H1 (cell line): ENCODE data around the gene DNAI2. TPM values are rescaled to one million over a fixed set of nuclear protein-coding genes. Genes with fewer than 3 reads are reported as not detected.

Experiments used
- CTCF ChIA-PET: fragments of 300-600 bp; sonication (Branson Sonifier 250); formaldehyde crosslinking; loops from one replicate; lab custom pipeline; 2021; ENCODE audit not compliant: partially characterized antibody; lab: Charles Lee
- POLR2A ChIA-PET: fragments of 300-600 bp; sonication (Branson Sonifier 250); formaldehyde crosslinking; loops from one replicate; lab custom pipeline; 2021; ENCODE audit warnings: inconsistent platforms; ENCODE audit not compliant: partially characterized antibody; lab: Charles Lee
- DNase-seq, 2 experiments: peaks; one replicate each; pipeline versions ENCODE4 v3.0.0 to v3.0.0-alpha.2; 2010 to 2022; ENCODE audit warnings: low spot score in 2 of 2, low read depth in 1 of 2, mixed read lengths in 1 of 2
- FAIRE-seq: peaks from 2 replicates; lab custom pipeline; 2011; peaks lifted over from hg19 to GRCh38; lab: Jason Lieb, UNC
- H2AFZ ChIP-seq: 2 replicates; pipeline ENCODE4 v1.8.1; 2012; ENCODE audit warnings: low read length, inconsistent platforms
- H2AK5ac ChIP-seq: 2 replicates; pipeline ENCODE4 v1.6.1; 2013; ENCODE audit warnings: low read depth, low read length
- H2BK120ac ChIP-seq: replicated peaks from 2 replicates; pipeline ENCODE3; 2013; ENCODE audit warnings: low read depth, low read length, inconsistent platforms
- H2BK12ac ChIP-seq: 2 replicates; pipeline ENCODE4 v1.6.1; 2013; ENCODE audit warnings: low read depth, low read length
- H2BK15ac ChIP-seq: 2 replicates; pipeline ENCODE4 v1.6.1; 2013; ENCODE audit warnings: low read length
- H2BK20ac ChIP-seq: 2 replicates; pipeline ENCODE4 v1.6.1; 2013; ENCODE audit warnings: low read length
- H2BK5ac ChIP-seq: 2 replicates; pipeline ENCODE4 v1.6.1; 2013; ENCODE audit warnings: low read depth, low read length
- H3K14ac ChIP-seq: 2 replicates; pipeline ENCODE4 v1.6.1; 2013; ENCODE audit warnings: inconsistent platforms; ENCODE audit not compliant: insufficient read length
- H3K18ac ChIP-seq: 2 replicates; pipeline ENCODE4 v1.6.1; 2013; ENCODE audit warnings: low read length; ENCODE audit errors: extremely low read depth
- H3K23ac ChIP-seq: 2 replicates; pipeline ENCODE4 v1.6.1; 2013; ENCODE audit warnings: inconsistent platforms; ENCODE audit not compliant: insufficient read length
- H3K23me2 ChIP-seq: 2 replicates; pipeline ENCODE4 v1.6.1; 2013; ENCODE audit warnings: low read depth, low read length
- H3K27ac ChIP-seq: 2 replicates; pipeline ENCODE4 v1.6.1; 2011; ENCODE audit warnings: low read depth, low read length, inconsistent platforms
- H3K27me3 ChIP-seq, 4 experiments: replicated peaks in 1 of 4; 1 replicate in 1 of 4; 2 replicates in 3 of 4; pipeline versions ENCODE4 v1.6.1 to v1.8.1; 2011 to 2013; ENCODE audit warnings: low read length in 3 of 4, mild to moderate bottlenecking in 3 of 4, inconsistent platforms in 2 of 4, mixed read lengths in 2 of 4, moderate library complexity in 1 of 4; ENCODE audit not compliant: control insufficient read depth in 3 of 4, insufficient read depth in 3 of 4; ENCODE audit errors: extremely low read depth in 1 of 4
- H3K36me3 ChIP-seq, 4 experiments: 2 replicates each; pipeline versions ENCODE4 v1.6.1 to v1.8.1; 2011 to 2013; ENCODE audit warnings: mild to moderate bottlenecking in 4 of 4, low read length in 3 of 4, moderate library complexity in 2 of 4, control low read depth in 1 of 4, inconsistent platforms in 1 of 4; ENCODE audit not compliant: insufficient read depth in 4 of 4, control insufficient read depth in 2 of 4
- H3K4ac ChIP-seq: replicated peaks from 2 replicates; pipeline ENCODE3; 2013; ENCODE audit warnings: low read length, low read depth, mixed read lengths, inconsistent platforms; ENCODE audit not compliant: insufficient read length
- H3K4me1 ChIP-seq, 4 experiments: replicated peaks in 1 of 4; 1 replicate in 1 of 4; 2 replicates in 3 of 4; pipeline versions ENCODE4 v1.6.1 to v1.8.1; 2011 to 2013; ENCODE audit warnings: low read length in 3 of 4, inconsistent platforms in 2 of 4, mixed read lengths in 1 of 4; ENCODE audit not compliant: insufficient read depth in 4 of 4, control insufficient read depth in 3 of 4
- H3K4me2 ChIP-seq, 2 experiments: 2 replicates each; pipeline versions ENCODE4 v1.6.1 to v1.8.1; 2011 to 2013; ENCODE audit warnings: low read depth in 2 of 2, low read length in 2 of 2, control low read depth in 1 of 2, inconsistent platforms in 1 of 2, mild to moderate bottlenecking in 1 of 2; ENCODE audit not compliant: insufficient read depth in 1 of 2
- H3K4me3 ChIP-seq, 4 experiments: fragments of 200-600, 300-600 bp in 1 of 4; sonication (generic), shearing (Covaris generic), sonication (Bioruptor Twin) in 1 of 4; 2 replicates each; pipeline versions ENCODE4 v1.5.1 to v1.8.1; 2011 to 2016; ENCODE audit warnings: low read length in 4 of 4, low read depth in 3 of 4, control low read depth in 2 of 4, inconsistent platforms in 2 of 4, mild to moderate bottlenecking in 2 of 4, mixed read lengths in 1 of 4, moderate library complexity in 1 of 4; ENCODE audit not compliant: insufficient read depth in 2 of 4; ENCODE audit errors: extremely low read depth in 1 of 4
- H3K56ac ChIP-seq: replicated peaks from 2 replicates; pipeline ENCODE3; 2013; ENCODE audit warnings: low read depth, mild to moderate bottlenecking, mixed read lengths, low read length, inconsistent platforms; ENCODE audit not compliant: insufficient read length
- H3K79me1 ChIP-seq: 2 replicates; pipeline ENCODE4 v1.6.1; 2013; ENCODE audit warnings: low read depth, low read length, control low read depth
- H3K79me2 ChIP-seq, 2 experiments: 2 replicates each; pipeline versions ENCODE4 v1.6.1 to v1.8.1; 2012 to 2013; ENCODE audit warnings: low read length in 2 of 2, mild to moderate bottlenecking in 2 of 2, inconsistent platforms in 1 of 2; ENCODE audit not compliant: insufficient read depth in 2 of 2, control insufficient read depth in 1 of 2
- H3K9ac ChIP-seq, 4 experiments: replicated peaks in 1 of 4; 1 replicate in 1 of 4; 2 replicates in 3 of 4; pipeline versions ENCODE4 v1.6.1 to v1.8.1; 2011 to 2013; ENCODE audit warnings: low read depth in 3 of 4, low read length in 3 of 4, control low read depth in 2 of 4, mild to moderate bottlenecking in 2 of 4, moderate library complexity in 2 of 4, inconsistent platforms in 1 of 4; ENCODE audit errors: extremely low read depth in 1 of 4
- H3K9me3 ChIP-seq, 2 experiments: 2 replicates each; pipeline versions ENCODE4 v1.6.1 to v1.8.1; 2012 to 2013; ENCODE audit warnings: mild to moderate bottlenecking in 2 of 2, moderate library complexity in 2 of 2, control low read depth in 1 of 2, inconsistent platforms in 1 of 2, low read depth in 1 of 2, low read length in 1 of 2, mixed read lengths in 1 of 2; ENCODE audit not compliant: insufficient read depth in 2 of 2
- H4K20me1 ChIP-seq, 2 experiments: replicated peaks in 1 of 2; 2 replicates each; pipeline versions ENCODE3 to v1.8.1; 2011 to 2013; ENCODE audit warnings: inconsistent platforms in 2 of 2, low read length in 2 of 2, mild to moderate bottlenecking in 1 of 2; ENCODE audit not compliant: insufficient read depth in 2 of 2, control insufficient read depth in 1 of 2
- H4K5ac ChIP-seq: 2 replicates; pipeline ENCODE4 v1.6.1; 2013; ENCODE audit warnings: low read length, low read depth, mixed read lengths, inconsistent platforms; ENCODE audit not compliant: insufficient read length
- H4K8ac ChIP-seq: 2 replicates; pipeline ENCODE4 v1.8.0; 2013; ENCODE audit warnings: mild to moderate bottlenecking, moderate library complexity, low read length, inconsistent platforms; ENCODE audit not compliant: insufficient read depth; ENCODE audit errors: extremely low read depth
- H4K91ac ChIP-seq: replicated peaks from 2 replicates; pipeline ENCODE3; 2013; ENCODE audit warnings: low read length, mixed read lengths, inconsistent platforms; ENCODE audit not compliant: insufficient read length
- CHD2 ChIP-seq: IDR thresholded peaks from 2 replicates; pipeline ENCODE4 v1.6.1; 2012; ENCODE audit warnings: low read length, improper control_type of control experiment
- CTCF ChIP-seq, 3 experiments: IDR thresholded peaks; 1 replicate in 2 of 3; 2 replicates in 1 of 3; pipeline versions ENCODE4 v1.5.1 to v1.6.1; 2011; ENCODE audit warnings: low read length in 3 of 3, mild to moderate bottlenecking in 3 of 3, inconsistent platforms in 2 of 3, low read depth in 1 of 3, moderate library complexity in 1 of 3; ENCODE audit not compliant: insufficient read depth in 1 of 3; ENCODE audit errors: control extremely low read depth in 1 of 3
- FOSL1 ChIP-seq: IDR thresholded peaks from 2 replicates; pipeline ENCODE4 v1.6.1; 2011; ENCODE audit warnings: mild to moderate bottlenecking, low read depth, low read length, moderate library complexity; ENCODE audit not compliant: insufficient read depth
- NANOG ChIP-seq: IDR thresholded peaks from 2 replicates; pipeline ENCODE4 v1.6.1; 2011; ENCODE audit warnings: low read length, low read depth, mild to moderate bottlenecking, inconsistent platforms; ENCODE audit not compliant: insufficient read depth, poor library complexity, severe bottlenecking
- SAP30 ChIP-seq: fragments of 300-600 bp; sonication (generic); IDR thresholded peaks from 2 replicates; pipeline ENCODE4 v1.7.1; 2012; ENCODE audit warnings: low read length, moderate library complexity, mild to moderate bottlenecking, inconsistent platforms; ENCODE audit not compliant: insufficient read depth, insufficient replicate concordance
- TCF12 ChIP-seq: IDR thresholded peaks from 2 replicates; pipeline ENCODE4 v1.6.1; 2011; ENCODE audit warnings: low read depth, mild to moderate bottlenecking, low read length
- WGBS, 2 experiments: shearing (Covaris generic) in 1 of 2; methylation state at CpG; one replicate each; pipeline versions ENCODE4 v1.1.6 to v1.1.7; 2013 to 2015; ENCODE audit warnings: low lambda C conversion rate in 2 of 2, mixed read lengths in 2 of 2, inconsistent platforms in 1 of 2, low coverage in 1 of 2, missing lambda C conversion rate in 1 of 2; ENCODE audit not compliant: insufficient replicate concordance in 2 of 2, insufficient coverage in 1 of 2, insufficient read length in 1 of 2; ENCODE audit errors: extremely low coverage in 1 of 2, missing lambda C conversion rate in 1 of 2; 5-methylcytosine and 5-hydroxymethylcytosine counted together
- polyA plus RNA-seq, 7 experiments: library from polyadenylated mRNA; depleted of rRNA in 3 of 7; stranded (reverse) in 5 of 7; unstranded in 2 of 7; fragments of >200 nt in 5 of 7; fragments of 200-250 nt in 2 of 7; gene quantifications; 1 replicate in 5 of 7; 2 replicates in 1 of 7; 4 replicates in 1 of 7; pipeline versions ENCODE4 v1.2.1 to v1.2.3, GENCODE V29; 2011 to 2013; ENCODE audit warnings: missing spikeins in 2 of 7, mixed read lengths in 2 of 7
- total RNA-seq: library from RNA; stranded (reverse); fragmentation: NEBNext Ultra II Directional; extraction: Animal tissue kit (Norgen Biotek cat#: 25700); gene quantifications from 2 replicates; pipeline ENCODE4 v1.2.1, GENCODE V29; 2021
- TF ChIP-seq, protein P1 (sequence below): IDR thresholded peaks from 2 replicates; pipeline ENCODE4 v1.6.1; 2012; ENCODE audit warnings: inconsistent platforms

DNAI2 gene
- total and polyA plus RNA-seq, 2 of the 8 experiments (the other 6 are each of a cell fraction or from before 2014, with no cell fraction given) = 0.08 to 0.15 TPM

DNA sequence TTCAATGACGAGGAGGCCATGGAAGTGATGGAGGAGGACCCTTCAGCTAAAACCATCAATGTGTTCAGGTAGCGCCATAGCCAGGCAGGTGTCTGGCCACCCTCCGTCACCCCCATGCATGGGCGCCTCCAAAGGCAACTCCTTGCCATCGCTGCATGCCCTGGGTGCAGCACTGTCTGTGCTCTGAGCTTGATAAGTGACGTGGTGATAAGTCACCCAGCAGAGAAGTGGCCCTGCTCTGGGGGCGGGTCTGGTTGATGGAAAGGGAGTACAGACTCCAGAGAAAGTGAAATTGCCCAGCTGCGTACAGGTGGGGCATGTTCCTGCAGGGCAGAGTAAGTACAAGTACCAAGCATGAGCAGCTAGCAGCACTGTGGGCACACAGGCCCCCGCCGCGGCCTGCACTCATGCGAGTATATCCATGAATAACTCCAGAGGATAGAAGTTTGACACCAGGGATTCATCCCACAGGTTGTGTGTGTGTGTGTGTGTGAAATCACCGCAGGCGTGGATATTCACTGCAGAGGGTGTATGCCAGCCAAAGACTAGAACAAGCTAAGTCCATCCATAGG, 13.1 kb downstream of the DNAI2 start:
- Histone ChIP-seq H3K14ac (no peak overlapping the region), H3K4me3 (no peak overlapping the region), H3K18ac (no peak overlapping the region), H3K36me3 (no peaks in the 10 kb centered on the region), H2BK120ac (no peak overlapping the region), H2BK15ac (no peak overlapping the region), H2BK12ac (no peak overlapping the region; the same call in 1 of the 2 replicates), H2BK5ac (no peak overlapping the region), H3K79me1 (no peaks in the 10 kb centered on the region)
- TF ChIP-seq, protein P1, sequence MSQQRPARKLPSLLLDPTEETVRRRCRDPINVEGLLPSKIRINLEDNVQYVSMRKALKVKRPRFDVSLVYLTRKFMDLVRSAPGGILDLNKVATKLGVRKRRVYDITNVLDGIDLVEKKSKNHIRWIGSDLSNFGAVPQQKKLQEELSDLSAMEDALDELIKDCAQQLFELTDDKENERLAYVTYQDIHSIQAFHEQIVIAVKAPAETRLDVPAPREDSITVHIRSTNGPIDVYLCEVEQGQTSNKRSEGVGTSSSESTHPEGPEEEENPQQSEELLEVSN = no peak
- no peak for TF ChIP-seq FOSL1
- no peak for TF ChIP-seq CHD2
- TF ChIP-seq NANOG = no peak
- TF ChIP-seq TCF12 = no peak
- no peak for TF ChIP-seq SAP30
- TF ChIP-seq CTCF (IDR thresholded peaks at IDR 0.05; ENCODE audit: control extremely low read depth in 1 of 3, insufficient read depth in 1 of 3, low read depth in 1 of 3, low read length in 3 of 3) = no peak
- TF ChIP-seq, all 59 proteins: peak for 0
- H3K56ac ChIP-seq = no peak overlapping the region
- no peak overlapping the region for H3K9ac ChIP-seq
- no peak overlapping the region for H2AK5ac ChIP-seq
- FAIRE-seq = no peak
- ChIA-PET POLR2A (interaction anchor here (1.5 kb wide), 1 partner anchor 83 kb away, joined by 4 read pairs; the partner anchor contains the start of gene RPL38), CTCF (interaction anchor here (0.6 to 9.1 kb wide), 7 partner anchors 10 to 82 kb away, joined by 3 to 106 read pairs (median 3); partner anchors contain the start of genes BTBD17 and DNAI2)
- H3K4me1 ChIP-seq = peaks cover 0 to 6% (median 4%) of the 10 kb centered on the region in 4 experiments; a peak in 3 of 7 replicates
- no peak overlapping the region for H3K4me2 ChIP-seq
- WGBS, 2 experiments = 80% methylated on average over 14 of the region's 14 CpGs; no CpG with 5 or more reads in 1 of the 2 experiments
- no peak overlapping the region for H4K8ac ChIP-seq
- H3K9me3 ChIP-seq = no peaks in the 10 kb centered on the region
- H2AFZ ChIP-seq = no peak overlapping the region
- H4K5ac ChIP-seq = no peak overlapping the region
- H3K23ac ChIP-seq = no peak overlapping the region
- H3K4ac ChIP-seq = no peak overlapping the region
- DNase-seq = no peak
- H3K79me2 ChIP-seq = no peaks in the 10 kb centered on the region
- H4K91ac ChIP-seq = no peak overlapping the region
- H3K23me2 ChIP-seq = peaks cover 5% of the 10 kb centered on the region; the same call in 1 of the 2 replicates
- no peaks in the 10 kb centered on the region for H4K20me1 ChIP-seq
- H3K27me3 ChIP-seq = no peaks in the 10 kb centered on the region
- no peak overlapping the region for H3K27ac ChIP-seq
- no peak overlapping the region for H2BK20ac ChIP-seq
